ENCODE data around the gene LARP1. TPM values are rescaled to one million over a fixed set of nuclear protein-coding genes. Genes with fewer than 3 reads are reported as not detected.

The LARP1 gene
- total and polyA plus RNA-seq, 4 experiments from 2014 or later: 6.0 to 159 (median 90.3) TPM

DNA sequence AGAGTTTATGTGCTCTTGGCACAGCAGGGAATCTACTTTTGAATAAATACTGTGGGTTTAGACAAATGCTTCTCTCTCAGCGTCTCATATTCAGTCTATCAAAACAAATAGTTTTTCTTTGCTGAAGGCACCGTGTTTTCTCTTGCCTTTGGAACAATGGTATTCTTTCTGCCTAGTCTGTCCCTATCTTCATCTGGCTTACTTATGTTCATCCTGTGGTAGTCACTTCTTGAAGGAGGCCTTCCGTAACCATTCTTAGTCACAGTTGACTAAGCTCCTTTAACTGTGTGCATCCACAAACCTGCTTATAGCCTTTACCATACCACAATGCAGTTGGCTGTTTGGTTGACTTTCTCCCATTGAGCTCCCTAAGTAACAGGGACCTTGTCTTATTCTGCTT lies 45.9 kb downstream of the LARP1 start:
- no peak overlapping the region for H3K27ac ChIP-seq (ENCODE audit: low read depth, low read length)

GRCh38 chr5:154802050-154802449 lies 46.9 kb downstream of the LARP1 start:
- CTCF ChIA-PET (ENCODE audit: partially characterized antibody): interaction anchor here (1.3 to 1.6 kb wide), 3 partner anchors 9 to 152 kb away, joined by 3 to 5 read pairs (median 3); no protein-coding TSS in a partner anchor
- no peaks in the 10 kb centered on the region for H3K9me3 ChIP-seq (ENCODE audit: control insufficient read depth in 1 of 2, low read length in 2 of 2)
- peaks cover 80% of the 10 kb centered on the region for H3K36me3 ChIP-seq (ENCODE audit: insufficient read depth, low read length)
- POLR2A ChIA-PET (ENCODE audit: partially characterized antibody): interaction anchor here (1.4 kb wide), 1 partner anchor 56 kb away, joined by 5 read pairs; the partner anchor contains the start of gene CNOT8
- no peaks in the 10 kb centered on the region for H3K9me3 Mint-ChIP-seq
- intact Hi-C loops (cut with micrococcal nuclease): no loop called here
- no peak for DNase-seq
- H3K4me1 ChIP-seq (ENCODE audit: insufficient read depth, low read length): no peaks in the 10 kb centered on the region
- H3K4me1 Mint-ChIP-seq: peaks cover 0 to 2% (median 1%) of the 10 kb centered on the region in 4 donors
- H3K27me3 ChIP-seq (ENCODE audit: insufficient read depth, low read length): no peaks in the 10 kb centered on the region
- peaks cover 65 to 86% of the 10 kb centered on the region in 2 donors for H3K36me3 Mint-ChIP-seq
- H3K4me3 ChIP-seq (ENCODE audit: low read length in 2 of 2): no peak overlapping the region
- H3K27ac Mint-ChIP-seq: peak overlapping the region in 4 of 7 donors; percentile 3 to 77 (median 65)
- H3K27ac ChIP-seq (ENCODE audit: low read depth, low read length): no peak overlapping the region
- no peak overlapping the region for H3K4me3 Mint-ChIP-seq
- H3K27me3 Mint-ChIP-seq: no peaks in the 10 kb centered on the region

More for the DNA sequence above, 45.9 kb downstream of the LARP1 start:
- Histone ChIP-seq H3K36me3 (ENCODE audit: insufficient read depth, low read length) (peaks cover 79% of the 10 kb centered on the region), H3K4me1 (ENCODE audit: insufficient read depth, low read length) (no peaks in the 10 kb centered on the region), H3K9me3 (ENCODE audit: control insufficient read depth in 1 of 2, low read length in 2 of 2) (no peaks in the 10 kb centered on the region), H3K27me3 (ENCODE audit: insufficient read depth, low read length) (no peaks in the 10 kb centered on the region), H3K4me3 (ENCODE audit: low read length in 2 of 2) (no peak overlapping the region)
- H3K9me3 Mint-ChIP-seq: no peaks in the 10 kb centered on the region
- no peak for DNase-seq
- peaks cover 66 to 85% of the 10 kb centered on the region in 2 donors for H3K36me3 Mint-ChIP-seq
- H3K27ac Mint-ChIP-seq: peak overlapping the region in 2 of 7 donors; percentile 26 to 44
- H3K27me3 Mint-ChIP-seq: no peaks in the 10 kb centered on the region
- ChIA-PET CTCF (ENCODE audit: partially characterized antibody) (interaction anchor here (0.6 to 1.6 kb wide), 5 partner anchors 8 to 150 kb away, joined by 3 to 5 read pairs (median 3); no protein-coding TSS in a partner anchor), POLR2A (ENCODE audit: partially characterized antibody) (interaction anchor here (1.4 kb wide), 1 partner anchor 57 kb away, joined by 5 read pairs; the partner anchor contains the start of gene CNOT8)
- H3K4me3 Mint-ChIP-seq: no peak overlapping the region
- intact Hi-C loops (cut with micrococcal nuclease): no loop called here
- peaks cover 0 to 5% (median 3%) of the 10 kb centered on the region in 4 donors for H3K4me1 Mint-ChIP-seq

DNA sequence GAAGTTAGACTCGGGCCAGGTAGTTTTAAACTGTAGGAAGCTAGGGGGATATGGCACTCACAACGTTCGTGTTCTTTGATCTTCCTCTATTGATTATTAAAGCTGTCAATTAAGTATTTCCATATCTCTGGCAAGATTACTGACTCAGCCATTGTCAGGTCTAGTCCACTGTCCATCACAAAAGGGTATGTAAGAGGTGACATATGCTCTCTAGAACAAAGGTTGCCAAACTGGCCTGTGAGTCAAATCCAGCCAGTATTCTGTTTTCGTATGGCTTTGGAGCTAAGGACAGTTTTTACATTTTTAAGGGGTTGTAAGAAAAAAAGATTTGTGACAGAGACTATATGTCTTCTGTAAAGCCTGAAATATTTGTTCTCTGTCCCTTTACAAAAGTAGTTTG lies 51.0 kb downstream of the LARP1 start:
- Histone ChIP-seq H3K4me1 (ENCODE audit: insufficient read depth, low read length) (no peaks in the 10 kb centered on the region), H3K9me3 (ENCODE audit: control insufficient read depth in 1 of 2, low read length in 2 of 2) (no peaks in the 10 kb centered on the region), H3K27me3 (ENCODE audit: insufficient read depth, low read length) (no peaks in the 10 kb centered on the region), H3K4me3 (ENCODE audit: low read length in 2 of 2) (no peak overlapping the region), H3K27ac (ENCODE audit: low read depth, low read length) (no peak overlapping the region), H3K36me3 (ENCODE audit: insufficient read depth, low read length) (peaks cover 69% of the 10 kb centered on the region)
- ChIA-PET POLR2A (ENCODE audit: partially characterized antibody) (interaction anchor here (0.8 to 1.3 kb wide), 2 partner anchors 23 to 48 kb away, joined by 3 read pairs; no protein-coding TSS in a partner anchor), CTCF (ENCODE audit: partially characterized antibody) (interaction anchor here (4.3 kb wide), 1 partner anchor 156 kb away, joined by 16 read pairs; no protein-coding TSS in a partner anchor)
- intact Hi-C loops (cut with micrococcal nuclease): no loop called here
- Mint-ChIP-seq H3K4me1 (no peaks in the 10 kb centered on the region), H3K9me3 (no peaks in the 10 kb centered on the region), H3K27ac (no peak overlapping the region), H3K4me3 (no peak overlapping the region), H3K36me3 (peaks cover 64 to 85% of the 10 kb centered on the region in 2 donors), H3K27me3 (no peaks in the 10 kb centered on the region)
- DNase-seq: no peak

GRCh38 chr5:154811239-154811638 lies 56.1 kb downstream of the LARP1 start:
- Mint-ChIP-seq H3K4me3 (no peak overlapping the region), H3K36me3 (peaks cover 39 to 81% of the 10 kb centered on the region in 2 donors), H3K27me3 (no peaks in the 10 kb centered on the region), H3K9me3 (no peaks in the 10 kb centered on the region), H3K4me1 (peaks cover 12 to 34% (median 21%) of the 10 kb centered on the region in 4 donors), H3K27ac (peak overlapping the region in 2 of 7 donors; percentile 9 to 29)
- Histone ChIP-seq H3K9me3 (ENCODE audit: control insufficient read depth in 1 of 2, low read length in 2 of 2) (no peaks in the 10 kb centered on the region), H3K27me3 (ENCODE audit: insufficient read depth, low read length) (no peaks in the 10 kb centered on the region), H3K27ac (ENCODE audit: low read depth, low read length) (no peak overlapping the region), H3K36me3 (ENCODE audit: insufficient read depth, low read length) (peaks cover 54% of the 10 kb centered on the region), H3K4me3 (ENCODE audit: low read length in 2 of 2) (no peak overlapping the region), H3K4me1 (ENCODE audit: insufficient read depth, low read length) (peaks cover 15% of the 10 kb centered on the region)
- CTCF ChIA-PET (ENCODE audit: partially characterized antibody): interaction anchor here (0.9 to 2.5 kb wide), 3 partner anchors 10 to 164 kb away, joined by 5 to 31 read pairs (median 7); no protein-coding TSS in a partner anchor
- no peak for DNase-seq
- intact Hi-C loops (cut with micrococcal nuclease): loop anchor here (5.0 kb wide), 1 partner anchor 46 kb away; the partner anchor contains the start of gene CNOT8
- POLR2A ChIA-PET (ENCODE audit: partially characterized antibody): interaction anchor here (1.1 kb wide), 1 partner anchor 160 kb away, joined by 3 read pairs; no protein-coding TSS in a partner anchor

DNA sequence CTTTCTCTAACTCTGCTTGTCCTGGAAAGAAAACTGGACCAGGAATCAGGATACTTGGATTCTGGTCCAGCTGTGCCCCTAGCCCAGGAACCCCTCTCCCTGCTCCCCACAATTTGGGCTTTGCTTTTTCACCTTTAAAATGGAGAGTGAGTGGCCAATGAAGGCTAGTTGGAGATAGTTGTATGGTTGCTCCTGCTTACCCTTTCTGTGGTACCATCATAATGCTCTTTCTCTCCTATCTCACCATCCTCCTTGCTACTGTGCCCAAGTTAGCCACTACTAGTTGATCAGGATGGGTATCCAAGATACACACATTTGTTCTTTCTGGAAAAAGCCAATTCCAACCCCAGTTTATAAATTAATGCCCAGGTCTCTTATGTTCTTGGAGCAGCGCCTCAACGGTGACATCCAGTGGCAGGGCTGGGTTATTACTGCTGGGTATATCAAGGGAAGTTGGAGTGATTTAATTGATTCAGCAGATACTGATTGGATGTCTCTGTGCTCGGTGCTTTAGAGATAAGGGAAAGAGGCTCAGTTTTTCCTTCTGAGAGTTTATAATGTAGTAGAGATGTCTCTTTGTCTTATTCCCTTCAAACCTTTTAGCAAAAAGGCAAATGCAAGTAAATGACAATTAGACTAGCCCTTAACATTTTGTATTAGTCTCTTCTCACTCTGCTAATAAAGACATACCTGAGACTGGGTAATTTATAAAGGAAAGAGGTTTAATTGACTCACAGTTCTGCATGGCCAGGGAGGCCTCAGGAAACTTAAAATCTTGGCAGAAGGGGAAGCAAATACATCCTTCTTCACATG lies 56.7 kb downstream of the LARP1 start:
- intact Hi-C loops (cut with micrococcal nuclease): loop anchor here (1.0 to 5.0 kb wide), 3 partner anchors 45 to 162 kb away; partner anchors contain the start of genes CNOT8 and LARP1
- Mint-ChIP-seq H3K36me3 (peaks cover 36 to 81% of the 10 kb centered on the region in 2 donors), H3K4me3 (peak overlapping the region in 1 of 8 donors; percentile 16), H3K9me3 (no peaks in the 10 kb centered on the region), H3K27me3 (no peaks in the 10 kb centered on the region), H3K27ac (peak overlapping the region in 4 of 7 donors; percentile 9 to 91 (median 46)), H3K4me1 (peaks cover 14 to 37% (median 21%) of the 10 kb centered on the region in 4 donors)
- Histone ChIP-seq H3K4me3 (ENCODE audit: low read length in 2 of 2) (no peak overlapping the region), H3K27me3 (ENCODE audit: insufficient read depth, low read length) (no peaks in the 10 kb centered on the region), H3K36me3 (ENCODE audit: insufficient read depth, low read length) (peaks cover 49% of the 10 kb centered on the region), H3K27ac (ENCODE audit: low read depth, low read length) (no peak overlapping the region), H3K9me3 (ENCODE audit: control insufficient read depth in 1 of 2, low read length in 2 of 2) (no peaks in the 10 kb centered on the region), H3K4me1 (ENCODE audit: insufficient read depth, low read length) (peaks cover 15% of the 10 kb centered on the region)
- ChIA-PET POLR2A (ENCODE audit: partially characterized antibody) (interaction anchor here (1.1 kb wide), 1 partner anchor 161 kb away, joined by 3 read pairs; no protein-coding TSS in a partner anchor), CTCF (ENCODE audit: partially characterized antibody) (interaction anchor here (0.9 to 2.5 kb wide), 3 partner anchors 11 to 164 kb away, joined by 5 to 31 read pairs (median 7); no protein-coding TSS in a partner anchor)
- peak; percentile 58 to 66 (median 62) for DNase-seq

- Mint-ChIP-seq H3K4me1 (peaks cover 14 to 37% (median 21%) of the 10 kb centered on the region in 4 donors), H3K9me3 (no peaks in the 10 kb centered on the region), H3K27me3 (no peaks in the 10 kb centered on the region), H3K36me3 (peaks cover 39 to 77% of the 10 kb centered on the region in 2 donors), H3K27ac (peak overlapping the region in 5 of 7 donors; percentile 19 to 84 (median 79)), H3K4me3 (peak overlapping the region in 1 of 8 donors; percentile 53)
- CTCF ChIA-PET (ENCODE audit: partially characterized antibody): interaction anchor here (0.6 to 2.0 kb wide), 2 partner anchors 43 to 161 kb away, joined by 4 to 6 read pairs; no protein-coding TSS in a partner anchor
- H3K4me3 ChIP-seq (ENCODE audit: low read length in 2 of 2): no peak overlapping the region
- no peak for DNase-seq
- POLR2A ChIA-PET (ENCODE audit: partially characterized antibody): interaction anchor here (1.3 kb wide), 1 partner anchor 17 kb away, joined by 3 read pairs; no protein-coding TSS in a partner anchor
- no peaks in the 10 kb centered on the region for H3K9me3 ChIP-seq (ENCODE audit: control insufficient read depth in 1 of 2, low read length in 2 of 2)
- H3K4me1 ChIP-seq (ENCODE audit: insufficient read depth, low read length): peaks cover 15% of the 10 kb centered on the region
- H3K36me3 ChIP-seq (ENCODE audit: insufficient read depth, low read length): peaks cover 50% of the 10 kb centered on the region
- intact Hi-C loops (cut with micrococcal nuclease): loop anchor here (5.0 kb wide), 1 partner anchor 44 kb away; the partner anchor contains the start of gene CNOT8
- H3K27ac ChIP-seq (ENCODE audit: low read depth, low read length): no peak overlapping the region
- no peaks in the 10 kb centered on the region for H3K27me3 ChIP-seq (ENCODE audit: insufficient read depth, low read length)
Measured at GRCh38 chr5:154813158-154813557, 58.0 kb downstream of the LARP1 start.

All from CD4-positive, alpha-beta memory T cell (primary cell).